Measurements from ENCODE around the gene PLEKHA3. TPM values are rescaled to one million over a fixed set of nuclear protein-coding genes. Genes with fewer than 3 reads are reported as not detected.

Gene PLEKHA3
- total and polyA plus RNA-seq, 9 of the 15 experiments (the other 6 are each of a cell fraction or from before 2014, with no cell fraction given): 2.3 to 23.4 (median 10.5) TPM

- TF ChIP-seq RBBP5 (IDR thresholded peaks at IDR 0.05; ENCODE audit: borderline replicate concordance, insufficient read depth, low read length, poor library complexity, severe bottlenecking) (peak; percentile 75), PYGO2 (tag; IDR thresholded peaks at IDR 0.05) (no peak), NR3C1 (CRISPR knock-in tag; IDR thresholded peaks at IDR 0.05) (no peak), CSDE1 (IDR thresholded peaks at IDR 0.05) (no peak), BCL6 (CRISPR knock-in tag; IDR thresholded peaks at IDR 0.05) (no peak), HDAC1 (IDR thresholded peaks at IDR 0.05) (peak in 1 of 2 experiments; percentile 55; a peak in 2 of 4 replicates), BMI1 (IDR thresholded peaks at IDR 0.05; ENCODE audit: low read length) (no peak; the same call in 1 of the 2 replicates), ZNF121 (CRISPR knock-in tag; conservative IDR thresholded peaks at IDR 0.05) (no peak), RB1 (IDR thresholded peaks at IDR 0.05; ENCODE audit: low read depth) (peak; percentile 84), MLLT1 (IDR thresholded peaks at IDR 0.05) (0 out of 4 replicates have a peak, but pooled peaks of 1 of the 2 experiments have one; percentile 37), ZFPM2 (CRISPR knock-in tag; IDR thresholded peaks at IDR 0.05) (no peak), TRIM28 (IDR thresholded peaks at IDR 0.05) (0 out of 2 replicates have a peak, but pooled peaks have one; percentile 47), NKRF (IDR thresholded peaks at IDR 0.05; ENCODE audit: borderline replicate concordance) (peak; percentile 67; the same call in 1 of the 2 replicates), PREB (CRISPR knock-in tag; IDR thresholded peaks at IDR 0.05) (no peak), ILK (tag; IDR thresholded peaks at IDR 0.05; ENCODE audit: borderline replicate concordance, low read depth) (no peak), E2F3 (CRISPR knock-in tag; IDR thresholded peaks at IDR 0.05) (no peak), NELFE (IDR thresholded peaks at IDR 0.05; ENCODE audit: insufficient read depth, insufficient read length) (no peak), ZNF398 (CRISPR knock-in tag; IDR thresholded peaks at IDR 0.05) (no peak), ATF1 (CRISPR knock-in tag; IDR thresholded peaks at IDR 0.05) (0 out of 2 replicates have a peak, but pooled peaks have one; percentile 51), ATF1 (tag; IDR thresholded peaks at IDR 0.05) (peak; percentile 96), SMAD3 (CRISPR knock-in tag; conservative IDR thresholded peaks at IDR 0.05) (no peak), NFIX (CRISPR knock-in tag; IDR thresholded peaks at IDR 0.05; ENCODE audit: low read depth) (no peak), TEAD4 (IDR thresholded peaks at IDR 0.05; ENCODE audit: low read length) (peak; percentile 34; the same call in 1 of the 2 replicates), TEAD4 (CRISPR knock-in tag; IDR thresholded peaks at IDR 0.05; ENCODE audit: borderline replicate concordance) (no peak)
Observed at GRCh38 chr2:178522950-178523595, 42.8 kb downstream of the PLEKHA3 start (continued).
